ENCODE data around the gene KRT5.

GRCh38 chr12:52543985-52544883 lies 24.0 kb upstream of the KRT5 start:
- TF ChIP-seq, protein P1, sequence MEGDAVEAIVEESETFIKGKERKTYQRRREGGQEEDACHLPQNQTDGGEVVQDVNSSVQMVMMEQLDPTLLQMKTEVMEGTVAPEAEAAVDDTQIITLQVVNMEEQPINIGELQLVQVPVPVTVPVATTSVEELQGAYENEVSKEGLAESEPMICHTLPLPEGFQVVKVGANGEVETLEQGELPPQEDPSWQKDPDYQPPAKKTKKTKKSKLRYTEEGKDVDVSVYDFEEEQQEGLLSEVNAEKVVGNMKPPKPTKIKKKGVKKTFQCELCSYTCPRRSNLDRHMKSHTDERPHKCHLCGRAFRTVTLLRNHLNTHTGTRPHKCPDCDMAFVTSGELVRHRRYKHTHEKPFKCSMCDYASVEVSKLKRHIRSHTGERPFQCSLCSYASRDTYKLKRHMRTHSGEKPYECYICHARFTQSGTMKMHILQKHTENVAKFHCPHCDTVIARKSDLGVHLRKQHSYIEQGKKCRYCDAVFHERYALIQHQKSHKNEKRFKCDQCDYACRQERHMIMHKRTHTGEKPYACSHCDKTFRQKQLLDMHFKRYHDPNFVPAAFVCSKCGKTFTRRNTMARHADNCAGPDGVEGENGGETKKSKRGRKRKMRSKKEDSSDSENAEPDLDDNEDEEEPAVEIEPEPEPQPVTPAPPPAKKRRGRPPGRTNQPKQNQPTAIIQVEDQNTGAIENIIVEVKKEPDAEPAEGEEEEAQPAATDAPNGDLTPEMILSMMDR (IDR thresholded peaks at IDR 0.05): peak in 1 of 6 experiments; percentile 39
- TF ChIP-seq POLR2A (IDR thresholded peaks at IDR 0.05): no peak
